Measurements from ENCODE around the gene P3H1.
"Not testable (repeated sequence)": the region's sequence is repeated elsewhere in the genome, so short reads cannot be mapped to it uniquely, and the experiment has no call there.

P3H1 gene, protein sequence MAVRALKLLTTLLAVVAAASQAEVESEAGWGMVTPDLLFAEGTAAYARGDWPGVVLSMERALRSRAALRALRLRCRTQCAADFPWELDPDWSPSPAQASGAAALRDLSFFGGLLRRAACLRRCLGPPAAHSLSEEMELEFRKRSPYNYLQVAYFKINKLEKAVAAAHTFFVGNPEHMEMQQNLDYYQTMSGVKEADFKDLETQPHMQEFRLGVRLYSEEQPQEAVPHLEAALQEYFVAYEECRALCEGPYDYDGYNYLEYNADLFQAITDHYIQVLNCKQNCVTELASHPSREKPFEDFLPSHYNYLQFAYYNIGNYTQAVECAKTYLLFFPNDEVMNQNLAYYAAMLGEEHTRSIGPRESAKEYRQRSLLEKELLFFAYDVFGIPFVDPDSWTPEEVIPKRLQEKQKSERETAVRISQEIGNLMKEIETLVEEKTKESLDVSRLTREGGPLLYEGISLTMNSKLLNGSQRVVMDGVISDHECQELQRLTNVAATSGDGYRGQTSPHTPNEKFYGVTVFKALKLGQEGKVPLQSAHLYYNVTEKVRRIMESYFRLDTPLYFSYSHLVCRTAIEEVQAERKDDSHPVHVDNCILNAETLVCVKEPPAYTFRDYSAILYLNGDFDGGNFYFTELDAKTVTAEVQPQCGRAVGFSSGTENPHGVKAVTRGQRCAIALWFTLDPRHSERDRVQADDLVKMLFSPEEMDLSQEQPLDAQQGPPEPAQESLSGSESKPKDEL

GRCh38 chr1:42766741-42767509 is at the start of gene P3H1, which contains the start of gene C1orf50:
Gene P3H1 (minus strand): TSS chr1:42767028. CDS start chr1:42766971, 57 bp downstream.
Gene C1orf50 (plus strand): TSS chr1:42767249. CDS start chr1:42767312, 63 bp downstream.
- TF ChIP-seq POLR2A (IDR thresholded peaks at IDR 0.05; ENCODE audit: low read length) = peak; percentile 97
- no peak for TF ChIP-seq GATA1 (IDR thresholded peaks at IDR 0.05; ENCODE audit: low read depth, low read length)
- peak; percentile 99 to 100 for DNase-seq

GRCh38 chr1:42815941-42816584 is 49.2 kb upstream of the P3H1 start:
- peak; percentile 42 to 55 for DNase-seq
- TF ChIP-seq GATA1 (IDR thresholded peaks at IDR 0.05; ENCODE audit: low read depth, low read length) = no peak
- no peak for TF ChIP-seq POLR2A (IDR thresholded peaks at IDR 0.05; ENCODE audit: low read length)

- not testable (repeated sequence) for DNase-seq
These were observed 48.0 kb upstream of the P3H1 start for GRCh38 chr1:42814815-42815214.

DNA sequence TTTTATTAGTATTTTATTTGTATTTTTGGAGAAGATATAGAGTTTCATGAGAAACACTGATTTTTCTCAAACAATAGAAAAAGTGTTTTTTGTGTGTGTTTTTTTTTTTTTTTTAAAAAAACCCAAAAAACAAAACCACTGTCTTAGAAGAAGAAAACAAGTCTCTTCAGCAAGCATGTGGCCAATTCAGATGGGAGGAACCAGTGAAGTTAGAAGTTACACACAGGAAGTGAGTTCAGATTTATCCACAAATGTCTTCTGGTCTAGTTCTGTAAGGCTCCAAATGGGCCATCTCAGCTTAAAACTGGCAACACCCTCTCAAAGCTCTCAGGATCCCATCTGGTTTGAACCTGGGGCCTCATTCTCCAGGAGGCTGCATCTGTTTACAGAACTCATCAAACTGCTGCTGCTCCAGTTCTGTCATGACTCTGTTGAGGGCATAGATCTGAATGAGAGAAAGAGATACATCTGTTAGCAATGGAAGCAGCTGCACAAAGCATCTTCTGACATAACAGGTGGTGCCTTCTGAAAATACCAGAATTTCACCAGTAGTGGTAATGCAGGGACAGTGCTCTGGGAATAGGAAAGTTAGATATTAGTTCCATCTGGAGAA is 40.3 kb upstream of the P3H1 start:
- no peak for DNase-seq
- TF ChIP-seq POLR2A (IDR thresholded peaks at IDR 0.05; ENCODE audit: low read length) = no peak
- no peak for TF ChIP-seq GATA1 (IDR thresholded peaks at IDR 0.05; ENCODE audit: low read depth, low read length)

- no peak for DNase-seq
- no peak for TF ChIP-seq POLR2A (IDR thresholded peaks at IDR 0.05; ENCODE audit: low read length)
- no peak for TF ChIP-seq GATA1 (IDR thresholded peaks at IDR 0.05; ENCODE audit: low read depth, low read length)
These were observed 39.8 kb upstream of the P3H1 start for GRCh38 chr1:42806593-42806992.

GRCh38 chr1:42806171-42806570 is 39.3 kb upstream of the P3H1 start:
- TF ChIP-seq POLR2A (IDR thresholded peaks at IDR 0.05; ENCODE audit: low read length) (no peak), GATA1 (IDR thresholded peaks at IDR 0.05; ENCODE audit: low read depth, low read length) (no peak)
- no peak for DNase-seq

- DNase-seq = no peak
- TF ChIP-seq POLR2A (IDR thresholded peaks at IDR 0.05; ENCODE audit: low read length) (no peak), GATA1 (IDR thresholded peaks at IDR 0.05; ENCODE audit: low read depth, low read length) (no peak)
These were observed 35.1 kb upstream of the P3H1 start for GRCh38 chr1:42801832-42802473.

DNA sequence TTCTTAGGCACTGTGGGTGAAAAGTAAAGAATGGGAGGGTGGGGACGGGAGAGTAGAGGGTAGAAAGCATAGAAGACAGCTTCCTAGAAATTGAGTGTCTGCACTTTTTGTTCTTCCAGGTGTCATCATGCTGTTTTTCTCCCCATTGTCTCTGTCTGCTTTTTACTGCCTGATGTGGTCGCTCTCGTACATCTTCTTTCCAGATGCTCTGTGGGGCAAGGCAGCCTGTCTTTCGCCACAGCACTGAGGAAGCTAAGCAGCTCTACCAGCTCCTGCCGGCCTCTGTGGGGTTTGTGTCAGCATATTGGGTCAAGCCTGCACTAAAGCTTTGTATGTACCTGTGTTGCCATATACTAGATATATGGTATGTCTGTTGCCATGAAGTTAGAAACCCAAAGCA is 31.2 kb upstream of the P3H1 start:
- TF ChIP-seq GATA1 (IDR thresholded peaks at IDR 0.05; ENCODE audit: low read depth, low read length) (no peak), POLR2A (IDR thresholded peaks at IDR 0.05; ENCODE audit: low read length) (no peak)
- DNase-seq = no peak

GRCh38 chr1:42797414-42797813 is 30.6 kb upstream of the P3H1 start:
- DNase-seq = no peak
- no peak for TF ChIP-seq POLR2A (IDR thresholded peaks at IDR 0.05; ENCODE audit: low read length)
- TF ChIP-seq GATA1 (IDR thresholded peaks at IDR 0.05; ENCODE audit: low read depth, low read length) = no peak

- DNase-seq = no peak
- no peak for TF ChIP-seq GATA1 (IDR thresholded peaks at IDR 0.05; ENCODE audit: low read depth, low read length)
- TF ChIP-seq POLR2A (IDR thresholded peaks at IDR 0.05; ENCODE audit: low read length) = no peak
These were observed 27.0 kb upstream of the P3H1 start for GRCh38 chr1:42793824-42794223.

- no peak for DNase-seq
- TF ChIP-seq GATA1 (IDR thresholded peaks at IDR 0.05; ENCODE audit: low read depth, low read length) (no peak), POLR2A (IDR thresholded peaks at IDR 0.05; ENCODE audit: low read length) (no peak)
These were observed 21.2 kb upstream of the P3H1 start for GRCh38 chr1:42788021-42788420.

DNA sequence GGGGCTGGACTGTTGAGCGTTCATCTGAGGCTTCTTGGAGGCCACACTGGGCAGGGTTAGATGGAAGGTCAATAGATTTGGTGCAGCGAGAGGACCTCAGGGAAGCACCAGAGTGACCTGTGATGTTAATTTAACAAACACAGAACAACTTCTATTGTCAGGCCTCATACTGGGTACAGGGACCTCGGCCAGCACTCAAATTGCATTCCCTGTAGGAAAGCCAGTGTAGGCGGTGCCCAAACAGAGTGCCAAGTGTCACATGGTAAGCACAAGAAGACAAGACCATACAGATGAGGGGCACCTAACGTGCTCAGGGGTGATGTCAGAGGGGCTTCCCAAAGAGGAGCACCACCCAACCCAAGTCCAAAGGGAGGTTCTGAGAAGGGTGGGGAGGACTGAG is 19.3 kb upstream of the P3H1 start:
- DNase-seq = no peak
- no peak for TF ChIP-seq GATA1 (IDR thresholded peaks at IDR 0.05; ENCODE audit: low read depth, low read length)
- TF ChIP-seq POLR2A (IDR thresholded peaks at IDR 0.05; ENCODE audit: low read length) = no peak

All from erythroblast (primary cell).